T47D (cell line): Measurements from ENCODE around the gene PRDM1.

Experiments used
- DNase-seq, 2 experiments: peaks; one replicate each; pipeline versions ENCODE4 v3.0.0 to v3.0.0-alpha.2; 2011 to 2012; ENCODE audit warnings: low read depth in 1 of 2, low spot score in 1 of 2
- JUND ChIP-seq: IDR thresholded peaks from 2 replicates; pipeline ENCODE4 v1.6.1; 2012; ENCODE audit warnings: low read depth
- in situ Hi-C: cut with HindIII; loops from 2 replicates; pipeline ENCODE4 v1.10.0; 2016; ENCODE audit warnings: low sequenced_read_pairs, low pct_unique_long_range_greater_than_20kb

PRDM1 gene

DNA sequence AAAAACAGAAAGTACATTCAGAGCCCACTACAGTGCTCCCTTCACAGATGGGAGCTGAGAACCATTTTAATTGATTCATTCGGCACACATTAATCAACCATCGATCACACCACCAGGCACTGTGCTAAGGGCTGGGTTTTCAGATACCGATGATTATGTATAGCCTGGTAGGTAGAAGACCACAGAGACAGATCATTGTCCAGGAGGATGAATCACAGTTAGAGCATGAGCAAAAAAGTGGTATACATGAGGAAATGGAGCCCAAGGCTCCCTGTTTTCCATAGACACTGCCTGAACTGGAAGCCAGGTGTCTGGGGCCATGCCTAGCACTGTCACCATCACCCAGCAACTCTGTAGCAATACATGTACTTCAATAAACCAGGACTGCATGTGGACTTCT, 9.0 kb upstream of the PRDM1 start:
- in situ Hi-C loops, result no loop called here
- no peak for TF ChIP-seq JUND
- DNase-seq, result no peak

DNA sequence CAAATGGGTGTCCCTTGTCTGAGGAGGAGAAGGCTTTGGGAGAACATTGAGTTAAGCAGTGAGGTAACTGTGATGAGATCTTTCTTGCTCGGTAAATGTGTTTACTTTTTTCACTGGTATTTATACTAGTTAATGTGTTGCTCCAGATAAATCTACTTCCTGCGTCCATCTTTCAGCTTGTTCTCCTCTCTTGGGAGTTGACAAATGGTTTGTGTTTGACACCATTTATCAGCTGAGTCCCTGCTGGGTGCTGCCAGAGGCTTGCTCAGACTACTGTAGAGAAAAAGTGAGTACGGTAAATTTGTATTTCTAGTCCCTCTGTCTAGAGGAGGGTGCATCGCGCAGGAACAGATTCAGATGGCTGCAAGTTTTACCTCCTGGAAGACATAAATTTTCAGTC, 8.3 kb upstream of the PRDM1 start:
- no peak for TF ChIP-seq JUND
- in situ Hi-C loops, result no loop called here
- DNase-seq, result no peak

- in situ Hi-C loops, result no loop called here
- TF ChIP-seq JUND, result no peak
- no peak for DNase-seq
Measured at GRCh38 chr6:106079961-106080762, 6.0 kb upstream of the PRDM1 start.

- in situ Hi-C loops, result no loop called here
- no peak for TF ChIP-seq JUND
- DNase-seq, result no peak
Measured at GRCh38 chr6:106080763-106081095, 5.4 kb upstream of the PRDM1 start.

DNA sequence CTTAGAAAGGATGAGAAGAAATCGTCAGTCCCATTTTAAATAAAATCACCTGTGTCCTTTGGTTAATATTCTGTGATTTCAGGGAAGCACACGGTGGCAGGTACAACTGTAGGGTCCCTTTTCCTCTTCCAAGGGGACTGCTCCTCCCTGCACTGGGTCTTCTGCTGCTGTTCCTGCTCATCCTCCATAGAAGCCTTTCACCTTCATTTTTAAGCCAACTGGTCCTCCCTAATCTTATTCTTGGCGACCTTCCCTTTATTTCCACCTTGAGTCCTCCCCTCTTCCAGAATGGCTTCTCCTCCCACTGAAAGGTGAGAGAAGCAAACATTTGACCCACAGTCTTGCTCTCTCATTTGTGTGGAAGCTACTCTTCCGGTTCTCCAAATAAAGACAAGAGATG, 4.4 kb upstream of the PRDM1 start:
- DNase-seq, result no peak
- in situ Hi-C loops, result no loop called here
- TF ChIP-seq JUND, result no peak

DNA sequence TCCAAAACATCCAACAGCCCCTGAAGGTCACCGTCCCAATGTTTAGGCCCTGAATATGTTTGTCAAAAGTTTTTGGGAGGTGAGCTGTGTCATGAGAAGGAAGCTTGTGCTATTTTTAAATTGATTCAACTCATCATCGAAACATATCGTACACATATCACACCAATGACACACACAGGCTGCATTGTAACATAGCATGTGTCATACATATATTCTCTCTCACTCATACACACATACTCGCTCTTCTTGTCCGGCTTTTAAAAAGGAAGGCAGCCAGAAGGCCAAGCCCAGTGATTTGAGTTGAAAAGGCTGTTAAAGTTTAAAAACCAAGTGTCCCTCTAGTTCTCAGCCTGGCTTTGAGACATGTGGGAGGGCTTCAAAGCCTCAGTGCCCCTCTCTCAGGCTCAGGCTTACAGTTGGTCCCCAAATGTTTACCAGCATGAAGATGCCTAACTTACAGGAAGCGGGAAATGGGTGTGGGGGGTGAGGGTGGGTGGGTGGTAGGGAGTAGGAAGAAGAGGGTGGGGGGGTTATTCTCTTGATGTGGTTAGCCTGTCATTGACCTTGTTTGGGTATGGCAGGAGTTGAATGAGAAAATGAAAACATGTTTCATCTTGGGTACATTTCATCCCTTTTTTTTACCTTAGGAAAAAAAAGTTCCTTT, 3.3 kb upstream of the PRDM1 start:
- no peak for TF ChIP-seq JUND
- no peak for DNase-seq
- in situ Hi-C loops, result no loop called here

GRCh38 chr6:106083618-106084017, 2.5 kb upstream of the PRDM1 start:
- in situ Hi-C loops, result no loop called here
- TF ChIP-seq JUND, result no peak
- no peak for DNase-seq

DNA sequence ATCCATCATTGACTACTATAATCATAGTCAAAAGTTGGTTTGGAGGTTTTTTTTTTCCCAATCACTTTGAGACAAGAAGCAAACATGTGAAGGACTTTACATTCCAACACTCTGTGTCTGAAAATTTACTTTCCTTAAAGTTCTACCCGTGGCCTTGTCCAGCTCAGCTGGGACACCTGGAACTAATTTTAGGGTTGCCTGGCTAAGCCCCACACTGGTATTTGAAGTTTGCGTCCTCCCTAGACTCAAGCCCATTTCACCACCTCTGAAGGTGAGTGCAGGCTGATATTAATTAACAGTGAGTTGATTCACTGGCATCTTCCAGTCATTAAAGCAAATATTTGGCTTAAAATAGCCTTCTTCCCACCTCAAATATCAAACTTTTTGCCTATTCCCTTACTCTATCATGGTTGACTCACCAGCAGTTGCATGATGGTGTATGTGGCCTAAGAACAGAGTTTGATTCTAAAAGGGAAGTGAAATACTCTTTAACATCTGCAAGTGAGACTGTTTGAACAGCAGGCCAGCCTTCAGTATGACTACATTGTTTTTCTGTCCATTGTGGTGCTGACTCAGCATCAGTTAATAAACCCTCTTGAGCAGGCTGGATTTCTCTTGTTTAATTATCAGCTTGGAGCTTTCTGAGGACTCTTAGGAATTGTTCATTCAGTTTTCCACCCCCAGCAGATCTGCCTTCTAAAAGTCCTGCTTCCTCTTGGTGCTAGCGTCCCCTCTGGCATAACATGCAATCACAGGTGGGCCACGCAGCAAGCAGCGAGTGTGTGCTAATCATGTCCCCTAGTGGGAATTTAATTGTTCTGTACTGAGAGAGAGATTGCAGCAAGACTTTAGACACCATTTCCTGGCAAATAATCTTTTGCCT, 1.8 kb upstream of the PRDM1 start:
- no peak for TF ChIP-seq JUND
- in situ Hi-C loops, result no loop called here
- DNase-seq, result peak in 1 of 2 experiments; percentile 39

GRCh38 chr6:106084989-106085691, 996 bp upstream of the PRDM1 start:
- in situ Hi-C loops, result no loop called here
- TF ChIP-seq JUND, result no peak
- DNase-seq, result peak in 1 of 2 experiments; percentile 36

GRCh38 chr6:106085692-106085983, 498 bp upstream of the PRDM1 start:
- in situ Hi-C loops, result no loop called here
- no peak for TF ChIP-seq JUND

GRCh38 chr6:106086814-106087175, 659 bp downstream of the PRDM1 start:
- no peak for DNase-seq
- in situ Hi-C loops, result no loop called here
- no peak for TF ChIP-seq JUND

More at GRCh38 chr6:106085692-106085983, 498 bp upstream of the PRDM1 start:
- DNase-seq, result no peak

DNA sequence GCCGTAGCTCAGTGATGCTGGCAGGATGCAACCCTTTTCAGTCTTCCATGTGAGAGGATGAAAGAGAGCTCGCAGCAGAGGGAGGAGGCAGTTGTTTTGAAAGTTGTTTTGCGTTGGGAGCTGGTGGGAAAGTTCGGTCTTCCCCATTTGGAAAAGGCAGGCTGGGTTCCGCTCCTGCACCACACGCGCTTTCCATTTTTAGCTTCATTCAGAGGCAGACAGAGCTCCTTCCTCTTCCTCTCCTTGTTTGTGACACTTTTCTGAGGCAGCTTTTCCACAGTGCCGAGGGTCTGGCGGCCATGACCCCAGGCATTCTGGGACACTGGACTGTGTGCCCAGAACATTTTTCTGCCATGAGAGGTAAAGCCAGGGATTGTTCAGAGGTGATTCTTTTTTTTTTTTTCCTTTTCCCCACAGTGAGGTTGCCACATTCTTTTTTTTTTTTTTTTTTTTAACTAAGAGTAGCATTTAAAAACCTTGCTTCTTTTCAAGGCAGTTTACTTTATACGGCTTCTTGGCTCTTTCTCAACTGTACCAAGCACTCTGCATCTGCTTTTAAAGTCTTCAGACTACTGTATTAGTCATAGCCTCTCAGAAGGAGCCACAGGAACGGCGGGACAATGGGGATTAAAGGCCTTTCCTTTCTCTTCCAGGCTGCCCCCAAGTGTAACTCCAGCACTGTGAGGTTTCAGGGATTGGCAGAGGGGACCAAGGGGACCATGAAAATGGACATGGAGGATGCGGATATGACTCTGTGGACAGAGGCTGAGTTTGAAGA, 1.6 kb downstream of the PRDM1 start:
- no peak for DNase-seq
- no peak for TF ChIP-seq JUND
- in situ Hi-C loops, result no loop called here
